CD4-positive, alpha-beta T cell (primary cell): Measurements from ENCODE around the gene HINFP. TPM values are rescaled to one million over a fixed set of nuclear protein-coding genes. Genes with fewer than 3 reads are reported as not detected.
A peak's percentile ranks its signal among the peaks of the same experiment; 100 is the strongest.

ENCODE experiments used
- ATAC-seq: fragments of 200-7000 bp; cut with Tn5 transposase; one replicate; pipeline ENCODE4 v1.10.0; 2022; ENCODE audit warnings: mild to moderate bottlenecking; ENCODE audit not compliant: poor library complexity
- CTCF ChIA-PET: fragments of 350-600 bp; sonication (Branson Sonifier 250); formaldehyde crosslinking; loops from one replicate; lab custom pipeline; 2021; ENCODE audit warnings: antibody characterized with exemption, inconsistent platforms; lab: Charles Lee
- POLR2A ChIA-PET: fragments of 350-600 bp; sonication (Branson Sonifier 250); formaldehyde crosslinking; loops from one replicate; lab custom pipeline; 2021; ENCODE audit warnings: antibody characterized with exemption, inconsistent platforms; lab: Charles Lee
- DNase-seq, 14 experiments: peaks; one replicate each; pipeline ENCODE4 v3.0.0-alpha.2; 2013 to 2020; ENCODE audit warnings: mixed read lengths in 2 of 14
- H3K27ac ChIP-seq, 2 donors: one replicate each; pipeline versions ENCODE4 v1.5.1 to v1.7.0; 2013; ENCODE audit warnings: low read length in 2 of 2, low read depth in 1 of 2, mild to moderate bottlenecking in 1 of 2
- H3K27me3 ChIP-seq, 2 experiments: 1 replicate in 1 of 2; 2 replicates in 1 of 2; pipeline versions ENCODE4 v1.6.1 to v1.7.0; 2013; ENCODE audit warnings: low read length in 2 of 2, control low read depth in 1 of 2, mild to moderate bottlenecking in 1 of 2, moderate library complexity in 1 of 2; ENCODE audit not compliant: insufficient read depth in 2 of 2, control insufficient read depth in 1 of 2
- H3K36me3 ChIP-seq: one replicate; pipeline ENCODE4 v1.6.1; 2013; ENCODE audit warnings: low read length, control low read depth; ENCODE audit not compliant: insufficient read depth
- H3K4me1 ChIP-seq: one replicate; pipeline ENCODE4 v1.6.1; 2013; ENCODE audit warnings: low read length, control low read depth; ENCODE audit not compliant: insufficient read depth
- H3K4me3 ChIP-seq: one replicate; pipeline ENCODE4 v1.5.1; 2013; ENCODE audit warnings: mild to moderate bottlenecking, low read length, moderate library complexity
- H3K9me3 ChIP-seq, 2 experiments: 1 replicate in 1 of 2; 2 replicates in 1 of 2; pipeline versions ENCODE4 v1.6.1 to v1.7.0; 2013; ENCODE audit warnings: low read length in 2 of 2, mild to moderate bottlenecking in 2 of 2, control low read depth in 1 of 2, moderate library complexity in 1 of 2; ENCODE audit not compliant: control insufficient read depth in 1 of 2, insufficient read depth in 1 of 2
- H3K27ac Mint-ChIP-seq: one replicate; pipeline ENCODE4 v1.8.0; 2020; ENCODE audit warnings: mixed read lengths
- H3K27me3 Mint-ChIP-seq: one replicate; pipeline ENCODE4 v1.8.0; 2021; ENCODE audit warnings: mixed read lengths
- H3K36me3 Mint-ChIP-seq: one replicate; pipeline ENCODE4 v1.8.0; 2021; ENCODE audit warnings: low read depth, mixed read lengths
- H3K4me1 Mint-ChIP-seq: one replicate; pipeline ENCODE4 v1.8.0; 2021; ENCODE audit warnings: low read depth, mixed read lengths
- H3K4me3 Mint-ChIP-seq: one replicate; pipeline ENCODE4 v1.8.0; 2020; ENCODE audit warnings: mild to moderate bottlenecking, mixed read lengths
- H3K9me3 Mint-ChIP-seq: one replicate; pipeline ENCODE4 v1.8.0; 2020; ENCODE audit warnings: mixed read lengths
- CTCF ChIP-seq: fragments of 200-600 bp; IDR thresholded peaks from one replicate; pipeline ENCODE4 v1.8.0; 2022; ENCODE audit warnings: antibody characterized with exemption, mild to moderate bottlenecking
- intact Hi-C, 2 experiments: fragments of 100-400 bp; cut with DNase I in 1 of 2; cut with micrococcal nuclease in 1 of 2; formaldehyde crosslinking; loops; one replicate each; pipeline versions ENCODE4 v1.15.1 to v1.9.0; 2023 to 2025; cut with DNase I, micrococcal nuclease
- total RNA-seq, 174 experiments: library from RNA in 2 of 174; stranded (reverse) in 2 of 174; gene quantifications; one replicate each; pipeline ENCODE4 v1.2.3 and lab custom pipeline; 2021 to 2026

The HINFP gene
- total RNA-seq, 2 experiments from 2014 or later, result 17.6 to 20.5 TPM

GRCh38 chr11:119106564-119107537 is 14.5 kb upstream of the HINFP start, which contains the start of gene C2CD2L:
C2CD2L (plus strand) TSS chr11:119107344; CDS start chr11:119107742, 398 bp downstream.
- H3K36me3 ChIP-seq, result peaks cover 19% of the 10 kb centered on the region
- ATAC-seq (peak; percentile 84), DNase-seq (peak; percentile 72 to 96 (median 86))
- H3K4me3 Mint-ChIP-seq, result peak within 1 kb of the TSS; percentile 89
- peaks cover 50% of the 10 kb centered on the region for H3K4me1 ChIP-seq
- peak within 1 kb of the TSS; percentile 92 for H3K4me3 ChIP-seq
- intact Hi-C loops, result loop anchor here in 1 of 2 experiments (10.0 kb wide), 2 partner anchors 88 to 532 kb away; partner anchors contain the start of gene ARCN1
- peak within 1 kb of the TSS; percentile 72 for H3K27ac ChIP-seq
- peak within 1 kb of the TSS; percentile 87 for H3K27ac Mint-ChIP-seq
- POLR2A ChIA-PET, result interaction anchor here (0.6 to 3.7 kb wide), 16 partner anchors 9 to 316 kb away, joined by 3 to 38 read pairs (median 6); partner anchors contain the start of genes CBL, DDX6, HINFP and HMBS
- CTCF ChIA-PET, result interaction anchor here (0.8 to 1.6 kb wide), 5 partner anchors 9 to 231 kb away, joined by 3 to 7 read pairs (median 3); a partner anchor contains a TSS
- no peak for TF ChIP-seq CTCF
- H3K4me1 Mint-ChIP-seq, result peaks cover 56% of the 10 kb centered on the region
- H3K9me3 ChIP-seq, result no peaks in the 10 kb centered on the region
- no peaks in the 10 kb centered on the region for H3K27me3 ChIP-seq
- no peaks in the 10 kb centered on the region for H3K27me3 Mint-ChIP-seq
- H3K36me3 Mint-ChIP-seq, result peaks cover 38% of the 10 kb centered on the region
- no peaks in the 10 kb centered on the region for H3K9me3 Mint-ChIP-seq

- CTCF ChIA-PET, result interaction anchor here (1.0 to 1.6 kb wide), 3 partner anchors 11 to 231 kb away, joined by 3 to 7 read pairs (median 4); a partner anchor contains a TSS
- Histone ChIP-seq H3K27me3 (no peaks in the 10 kb centered on the region), H3K4me1 (peaks cover 45% of the 10 kb centered on the region), H3K9me3 (no peaks in the 10 kb centered on the region), H3K4me3 (peak overlapping the region; percentile 92), H3K36me3 (peaks cover 27% of the 10 kb centered on the region), H3K27ac (peak overlapping the region; percentile 43 to 72)
- peak in 4 of 14 experiments; percentile 22 to 52 (median 33) for DNase-seq
- POLR2A ChIA-PET, result interaction anchor here (1.0 to 3.7 kb wide), 9 partner anchors 8 to 317 kb away, joined by 3 to 38 read pairs (median 11); partner anchors contain the start of genes DDX6, HINFP, RPS25 and SLC37A4
- Mint-ChIP-seq H3K36me3 (peaks cover 38% of the 10 kb centered on the region), H3K27ac (peak overlapping the region; percentile 82), H3K4me3 (peak overlapping the region; percentile 89), H3K9me3 (no peaks in the 10 kb centered on the region), H3K4me1 (peaks cover 50% of the 10 kb centered on the region), H3K27me3 (no peaks in the 10 kb centered on the region)
- ATAC-seq, result peak; percentile 15
- intact Hi-C loops, result loop anchor here (2.0 to 10.0 kb wide), 3 partner anchors 15 to 533 kb away; partner anchors contain the start of gene ARCN1 (in 1 of the 2)
- TF ChIP-seq CTCF, result no peak
Measured at GRCh38 chr11:119107538-119108145, 13.7 kb upstream of the HINFP start.
